Vagina (tissue), 2 donors: Measurements from ENCODE around the gene EML6.

Experiments used
- CTCF ChIP-seq, 3 experiments: fragments of 450-650 bp in 2 of 3; fragments of 200-600 bp in 1 of 3; sonication (generic) in 1 of 3; IDR thresholded peaks; one replicate each; pipeline ENCODE4 v1.5.1; 2017 to 2019; ENCODE audit warnings: antibody characterized with exemption in 3 of 3, mild to moderate bottlenecking in 2 of 3, moderate library complexity in 2 of 3
- POLR2A ChIP-seq, 2 donors: fragments of 450-650 bp; IDR thresholded peaks; one replicate each; pipeline ENCODE4 v1.6.1; 2017; ENCODE audit warnings: antibody characterized with exemption in 2 of 2, mild to moderate bottlenecking in 2 of 2, moderate library complexity in 2 of 2
- POLR2AphosphoS5 ChIP-seq, 2 donors: sonication (generic); formaldehyde crosslinking; IDR thresholded peaks; one replicate each; pipeline ENCODE4 v1.9.0; 2017; ENCODE audit warnings: antibody characterized with exemption in 2 of 2, mild to moderate bottlenecking in 2 of 2, low read depth in 1 of 2; ENCODE audit not compliant: insufficient read depth in 1 of 2

GRCh38 chr2:54760310-54760709 is 36.8 kb downstream of the EML6 start:
- TF ChIP-seq CTCF (IDR thresholded peaks at IDR 0.05), result no peak
- TF ChIP-seq POLR2A (IDR thresholded peaks at IDR 0.05), result no peak
- TF ChIP-seq POLR2AphosphoS5 (IDR thresholded peaks at IDR 0.05; ENCODE audit: insufficient read depth in 1 of 2, low read depth in 1 of 2), result no peak
